Parathyroid adenoma (tissue), 2 donors: ENCODE data around the gene ATP5MC2.

Experiments
- H2AFZ ChIP-seq: fragments of 300-600 bp; sonication (generic); one replicate; pipeline ENCODE4 v1.7.0; 2017; ENCODE audit warnings: antibody characterized with exemption, mild to moderate bottlenecking
- H3K27ac ChIP-seq: fragments of 300-600 bp; sonication (generic); one replicate; pipeline ENCODE4 v1.7.0; 2017
- H3K27me3 ChIP-seq: fragments of 300-600 bp; sonication (generic); one replicate; pipeline ENCODE4 v1.7.0; 2017; ENCODE audit warnings: low read length; ENCODE audit not compliant: control insufficient read depth, insufficient read depth
- H3K36me3 ChIP-seq: fragments of 300-600 bp; sonication (generic); one replicate; pipeline ENCODE4 v1.7.0; 2017; ENCODE audit warnings: low read length; ENCODE audit not compliant: control insufficient read depth, insufficient read depth
- H3K4me1 ChIP-seq: fragments of 300-600 bp; sonication (generic); one replicate; pipeline ENCODE4 v1.7.0; 2017; ENCODE audit warnings: control low read depth
- H3K4me2 ChIP-seq: fragments of 300-600 bp; sonication (generic); one replicate; pipeline ENCODE4 v1.7.0; 2017; ENCODE audit warnings: low read length
- H3K4me3 ChIP-seq: fragments of 300-600 bp; sonication (generic); one replicate; pipeline ENCODE4 v1.7.0; 2017; ENCODE audit warnings: low read depth, low read length
- H3K79me2 ChIP-seq: fragments of 300-600 bp; sonication (generic); one replicate; pipeline ENCODE4 v1.7.0; 2017; ENCODE audit warnings: control low read depth
- H3K9ac ChIP-seq: fragments of 300-600 bp; sonication (generic); one replicate; pipeline ENCODE4 v1.7.0; 2017; ENCODE audit warnings: mild to moderate bottlenecking
- H3K9me3 ChIP-seq: fragments of 300-600 bp; sonication (generic); one replicate; pipeline ENCODE4 v1.7.0; 2017; ENCODE audit warnings: low read length; ENCODE audit not compliant: control insufficient read depth
- CTCF ChIP-seq: fragments of 300-600 bp; sonication (generic); IDR thresholded peaks from one replicate; pipeline ENCODE4 v1.7.0; 2017; ENCODE audit warnings: antibody characterized with exemption, mild to moderate bottlenecking
- donor health status: primary hyperparathyroidism.

The ATP5MC2 gene

GRCh38 chr12:53626702-53627169, 49.1 kb downstream of the ATP5MC2 start:
- no peak overlapping the region for H3K9ac ChIP-seq

GRCh38 chr12:53625946-53626701, 49.8 kb downstream of the ATP5MC2 start, which contains the start of gene ATF7:
ATF7 (minus strand) TSS chr12:53626382; CDS start chr12:53601000, 25,382 bp downstream.
- H3K79me2 ChIP-seq, result peaks cover 19% of the 10 kb centered on the region
- peak within 1 kb of the TSS; percentile 93 for H3K4me2 ChIP-seq
- H3K4me1 ChIP-seq, result peaks cover 11% of the 10 kb centered on the region
- no peaks in the 10 kb centered on the region for H3K27me3 ChIP-seq
- H3K9ac ChIP-seq, result peak within 1 kb of the TSS; percentile 40
- no peak for TF ChIP-seq CTCF
- peak within 1 kb of the TSS; percentile 99 for H3K4me3 ChIP-seq
- no peaks in the 10 kb centered on the region for H3K9me3 ChIP-seq
- H3K27ac ChIP-seq, result peak within 1 kb of the TSS; percentile 86
- peak within 1 kb of the TSS; percentile 79 for H2AFZ ChIP-seq
- H3K36me3 ChIP-seq, result no peaks in the 10 kb centered on the region

More at GRCh38 chr12:53626702-53627169, 49.1 kb downstream of the ATP5MC2 start:
- no peak for TF ChIP-seq CTCF
- Histone ChIP-seq H2AFZ (peak overlapping the region; percentile 79), H3K27ac (peak overlapping the region; percentile 86), H3K36me3 (no peaks in the 10 kb centered on the region), H3K4me2 (peak overlapping the region; percentile 63), H3K27me3 (no peaks in the 10 kb centered on the region), H3K79me2 (peaks cover 19% of the 10 kb centered on the region), H3K9me3 (no peaks in the 10 kb centered on the region), H3K4me1 (peaks cover 11% of the 10 kb centered on the region), H3K4me3 (peak overlapping the region; percentile 99)

- Histone ChIP-seq H3K27ac (peak overlapping the region; percentile 86), H3K27me3 (no peaks in the 10 kb centered on the region), H3K36me3 (no peaks in the 10 kb centered on the region), H3K9ac (no peak overlapping the region), H3K4me3 (peak overlapping the region; percentile 99), H3K79me2 (peaks cover 19% of the 10 kb centered on the region), H3K4me1 (peaks cover 11% of the 10 kb centered on the region), H3K4me2 (peak overlapping the region; percentile 93), H2AFZ (peak overlapping the region; percentile 79), H3K9me3 (no peaks in the 10 kb centered on the region)
- no peak for TF ChIP-seq CTCF
Observed at GRCh38 chr12:53625373-53625945, 50.4 kb downstream of the ATP5MC2 start.

GRCh38 chr12:53624956-53625355, 50.9 kb downstream of the ATP5MC2 start:
- H3K4me1 ChIP-seq, result peaks cover 11% of the 10 kb centered on the region
- no peaks in the 10 kb centered on the region for H3K27me3 ChIP-seq
- H3K9ac ChIP-seq, result no peak overlapping the region
- H3K27ac ChIP-seq, result peak overlapping the region; percentile 86
- no peaks in the 10 kb centered on the region for H3K36me3 ChIP-seq
- H3K4me3 ChIP-seq, result peak overlapping the region; percentile 99
- H2AFZ ChIP-seq, result no peak overlapping the region
- peak overlapping the region; percentile 93 for H3K4me2 ChIP-seq
- no peak for TF ChIP-seq CTCF
- H3K79me2 ChIP-seq, result peaks cover 21% of the 10 kb centered on the region
- H3K9me3 ChIP-seq, result no peaks in the 10 kb centered on the region
